Neutrophil (primary cell): ENCODE measurements around the gene PHPT1.

Experiments used
- H3K27ac ChIP-seq: fragments of 200-600 bp; sonication (generic); 2 replicates; pipeline ENCODE4 v1.5.1; 2016; ENCODE audit warnings: mild to moderate bottlenecking, moderate library complexity
- H3K27me3 ChIP-seq: fragments of 200-600 bp; sonication (generic); 2 replicates; pipeline ENCODE4 v1.6.0; 2016; ENCODE audit warnings: mild to moderate bottlenecking
- H3K36me3 ChIP-seq: fragments of 200-600 bp; sonication (generic); 2 replicates; pipeline ENCODE4 v1.5.1; 2017
- H3K4me1 ChIP-seq, 2 experiments: fragments of 200-600 bp in 1 of 2; sonication (generic) in 1 of 2; 1 replicate in 1 of 2; 2 replicates in 1 of 2; pipeline versions ENCODE4 v1.5.1 to v1.6.1; 2013 to 2016; ENCODE audit warnings: low read depth in 1 of 2, low read length in 1 of 2, mild to moderate bottlenecking in 1 of 2, moderate library complexity in 1 of 2; ENCODE audit not compliant: control insufficient read depth in 1 of 2, insufficient read depth in 1 of 2
- H3K4me3 ChIP-seq, 2 experiments: fragments of 200-600 bp in 1 of 2; sonication (generic) in 1 of 2; 1 replicate in 1 of 2; 2 replicates in 1 of 2; pipeline ENCODE4 v1.5.1; 2013 to 2016; ENCODE audit warnings: low read depth in 1 of 2, low read length in 1 of 2, mild to moderate bottlenecking in 1 of 2, moderate library complexity in 1 of 2
- H3K9me3 ChIP-seq: fragments of 200-600 bp; sonication (generic); 2 replicates; pipeline ENCODE4 v1.5.1; 2016
- CTCF ChIP-seq: fragments of 200-600 bp; sonication (generic); IDR thresholded peaks from 2 replicates; pipeline ENCODE4 v1.5.1; 2016; ENCODE audit warnings: antibody characterized with exemption

PHPT1 gene

GRCh38 chr9:136885950-136886578, 36.9 kb downstream of the PHPT1 start, which contains the start of gene TRAF2:
Gene TRAF2 (plus strand): TSS chr9:136886516. CDS start chr9:136898741, 12,225 bp downstream.
- peak; percentile 19 for TF ChIP-seq CTCF
- Histone ChIP-seq H3K4me1 (peaks cover 19 to 28% of the 10 kb centered on the region in 2 experiments), H3K36me3 (peaks cover 11% of the 10 kb centered on the region), H3K9me3 (no peaks in the 10 kb centered on the region), H3K27me3 (peaks cover 21% of the 10 kb centered on the region), H3K27ac (peak within 1 kb of the TSS; percentile 74), H3K4me3 (peak within 1 kb of the TSS; percentile 79 to 97)

- Histone ChIP-seq H3K27me3 (peaks cover 12% of the 10 kb centered on the region), H3K27ac (peak overlapping the region; percentile 74), H3K4me1 (peaks cover 19 to 28% of the 10 kb centered on the region in 2 experiments), H3K36me3 (peaks cover 11% of the 10 kb centered on the region), H3K4me3 (peak overlapping the region; percentile 79 to 97), H3K9me3 (no peaks in the 10 kb centered on the region)
- no peak for TF ChIP-seq CTCF
Observed at GRCh38 chr9:136886610-136887597, 37.7 kb downstream of the PHPT1 start.

GRCh38 chr9:136888454-136888853, 39.2 kb downstream of the PHPT1 start:
- H3K27ac ChIP-seq = no peak overlapping the region
- TF ChIP-seq CTCF = no peak
- no peaks in the 10 kb centered on the region for H3K9me3 ChIP-seq
- H3K4me1 ChIP-seq = peaks cover 19 to 20% of the 10 kb centered on the region in 2 experiments
- H3K36me3 ChIP-seq = peaks cover 19% of the 10 kb centered on the region
- H3K27me3 ChIP-seq = no peaks in the 10 kb centered on the region
- H3K4me3 ChIP-seq = no peak overlapping the region

GRCh38 chr9:136889858-136890257, 40.6 kb downstream of the PHPT1 start:
- Histone ChIP-seq H3K27me3 (no peaks in the 10 kb centered on the region), H3K36me3 (peaks cover 19% of the 10 kb centered on the region)
- no peak for TF ChIP-seq CTCF

GRCh38 chr9:136890661-136891060, 41.5 kb downstream of the PHPT1 start:
- Histone ChIP-seq H3K36me3 (peaks cover 25% of the 10 kb centered on the region), H3K4me3 (no peak overlapping the region), H3K27ac (no peak overlapping the region), H3K9me3 (no peaks in the 10 kb centered on the region), H3K4me1 (peaks cover 16% of the 10 kb centered on the region in 2 experiments), H3K27me3 (no peaks in the 10 kb centered on the region)
- no peak for TF ChIP-seq CTCF

More at GRCh38 chr9:136889858-136890257, 40.6 kb downstream of the PHPT1 start:
- no peaks in the 10 kb centered on the region for H3K9me3 ChIP-seq
- H3K4me1 ChIP-seq = peaks cover 19 to 20% of the 10 kb centered on the region in 2 experiments
- no peak overlapping the region for H3K27ac ChIP-seq
- H3K4me3 ChIP-seq = no peak overlapping the region
